Activated naive CD8-positive, alpha-beta T cell treated with anti-CD3 and anti-CD28 coated beads, Interleukin-2, amount 10 ng/mL, durations not matched to agents 7 days and 5 days (primary cell): ENCODE results near the gene EIF5A. TPM values are rescaled to one million over a fixed set of nuclear protein-coding genes. Genes with fewer than 3 reads are reported as not detected.
"Not testable (repeated sequence)": the region's sequence is repeated elsewhere in the genome, so short reads cannot be mapped to it uniquely, and the experiment has no call there.

ENCODE experiments used
- ATAC-seq: fragments of 150-1000 bp; cut with Tn5 transposase; one replicate; pipeline ENCODE4 v1.10.0; 2021; ENCODE audit warnings: low read depth, moderate library complexity
- POLR2A ChIA-PET: fragments of 350-600 bp; sonication (Branson Sonifier 250); formaldehyde crosslinking; loops from one replicate; lab custom pipeline; 2021; ENCODE audit warnings: antibody characterized with exemption; lab: Charles Lee
- DNase-seq: peaks from one replicate; pipeline ENCODE4 v3.0.0; 2021
- H3K27ac Mint-ChIP-seq: one replicate; pipeline ENCODE4 v1.8.0; 2022; ENCODE audit warnings: mild to moderate bottlenecking, mixed read lengths
- H3K27me3 Mint-ChIP-seq: one replicate; pipeline ENCODE4 v1.8.0; 2022; ENCODE audit warnings: mild to moderate bottlenecking, moderate library complexity, mixed read lengths
- H3K36me3 Mint-ChIP-seq: one replicate; pipeline ENCODE4 v1.8.0; 2021; ENCODE audit warnings: mild to moderate bottlenecking, mixed read lengths
- H3K4me1 Mint-ChIP-seq: one replicate; pipeline ENCODE4 v1.8.0; 2021; ENCODE audit warnings: mixed read lengths
- H3K4me3 Mint-ChIP-seq: one replicate; pipeline ENCODE4 v1.8.0; 2022; ENCODE audit warnings: mild to moderate bottlenecking, moderate library complexity, mixed read lengths
- H3K9me3 Mint-ChIP-seq: one replicate; pipeline ENCODE4 v1.8.0; 2021; ENCODE audit warnings: mixed read lengths
- total RNA-seq, 2 experiments: library from RNA; stranded (reverse); gene quantifications; one replicate each; pipeline ENCODE4 v1.2.3, GENCODE V29; 2021

The EIF5A gene
- total RNA-seq, 2 experiments from 2014 or later = 420 to 451 TPM

DNA sequence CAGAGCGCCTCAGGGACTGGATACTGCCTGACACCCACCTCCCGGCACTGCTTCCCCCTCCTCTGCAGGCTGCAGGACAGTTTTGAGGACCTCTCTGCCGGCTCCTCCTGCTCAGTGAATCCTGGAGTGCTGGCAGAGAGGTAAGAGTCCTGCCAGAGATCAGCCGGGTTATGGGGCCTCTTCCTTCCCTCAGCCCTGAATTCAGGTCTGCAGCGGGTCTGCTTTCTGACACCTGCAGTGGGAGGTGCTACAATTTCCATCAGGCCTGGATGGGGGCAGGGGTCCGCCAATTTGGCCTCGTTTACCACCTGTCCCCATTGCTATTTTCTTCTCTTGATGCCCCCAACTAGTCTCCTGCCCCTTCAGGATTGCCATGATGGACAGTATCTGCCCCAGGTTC is 24.7 kb downstream of the EIF5A start:
- Mint-ChIP-seq H3K27ac (peak overlapping the region; percentile 91), H3K9me3 (no peaks in the 10 kb centered on the region), H3K4me3 (peak overlapping the region; percentile 71), H3K4me1 (peaks cover 36% of the 10 kb centered on the region), H3K36me3 (peaks cover 7% of the 10 kb centered on the region), H3K27me3 (no peaks in the 10 kb centered on the region)
- DNase-seq (no peak), ATAC-seq (no peak)
- POLR2A ChIA-PET = no interaction called here

DNA sequence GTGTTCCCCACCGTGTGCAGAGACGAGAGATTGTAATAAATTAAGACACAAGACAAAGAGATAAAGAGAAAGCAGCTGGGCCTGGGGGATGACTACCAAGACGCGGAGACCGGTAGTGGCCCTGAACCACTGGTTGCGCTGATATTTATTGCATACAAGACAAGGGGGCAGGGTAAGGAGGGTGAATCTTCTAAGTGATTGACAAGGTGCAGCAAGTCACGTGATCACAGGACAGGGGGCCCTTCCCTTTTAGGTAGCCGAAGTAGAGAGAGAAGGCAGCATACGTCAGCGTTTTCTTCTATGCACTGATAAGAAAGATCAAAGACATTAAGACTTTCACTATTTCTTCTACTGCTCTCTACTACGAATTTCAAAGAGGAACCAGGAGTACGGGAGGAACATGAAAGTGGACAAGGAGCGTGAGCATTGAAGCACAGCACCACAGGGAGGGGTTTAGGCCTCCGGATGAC is 25.2 kb downstream of the EIF5A start:
- H3K9me3 Mint-ChIP-seq, H3K27me3 Mint-ChIP-seq, POLR2A ChIA-PET, ATAC-seq: not testable (repeated sequence)
- H3K4me3 Mint-ChIP-seq = peak overlapping the region; percentile 71
- peak overlapping the region; percentile 91 for H3K27ac Mint-ChIP-seq
- peaks cover 40% of the 10 kb centered on the region for H3K4me1 Mint-ChIP-seq
- DNase-seq = peak; percentile 55
- peaks cover 12% of the 10 kb centered on the region for H3K36me3 Mint-ChIP-seq

- DNase-seq = no peak
- Mint-ChIP-seq H3K36me3 (peaks cover 20% of the 10 kb centered on the region), H3K4me1 (peaks cover 40% of the 10 kb centered on the region), H3K9me3 (no peaks in the 10 kb centered on the region), H3K27me3 (no peaks in the 10 kb centered on the region), H3K4me3 (peak overlapping the region; percentile 97), H3K27ac (peak overlapping the region; percentile 96)
- ATAC-seq = no peak
- POLR2A ChIA-PET = interaction anchor here (1.1 to 5.9 kb wide), 10 partner anchors 7 to 352 kb away, joined by 3 to 112 read pairs (median 20); partner anchors contain the start of genes GPS2, NEURL4, POLR2A and TP53
Measured at GRCh38 chr17:7334938-7335538, 27.6 kb downstream of the EIF5A start.

DNA sequence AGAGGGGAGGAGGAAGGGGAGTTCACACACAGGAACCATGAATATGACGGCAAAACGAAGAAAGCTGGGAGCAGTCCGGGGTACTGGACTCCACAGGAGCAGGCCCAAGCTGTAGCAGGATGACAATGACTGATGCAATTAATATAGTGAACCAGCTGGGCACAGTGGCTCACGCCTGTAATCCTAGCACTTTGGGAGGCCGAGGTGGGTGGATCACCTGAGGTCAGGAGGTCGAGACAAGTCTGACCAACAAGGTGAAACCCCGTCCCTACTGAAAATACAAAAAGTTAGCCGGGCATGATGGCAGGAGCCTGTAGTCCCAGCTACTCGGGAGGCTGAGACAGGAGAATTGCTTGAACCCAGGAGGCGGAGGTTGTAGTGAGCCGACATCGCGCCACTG is 28.3 kb downstream of the EIF5A start:
- POLR2A ChIA-PET = interaction anchor here (0.6 to 5.9 kb wide), 30 partner anchors 8 to 351 kb away, joined by 3 to 112 read pairs (median 5); partner anchors contain the start of genes ACADVL, CTDNEP1, DLG4 and DVL2
- H3K9me3 Mint-ChIP-seq, H3K27me3 Mint-ChIP-seq, ATAC-seq, DNase-seq: not testable (repeated sequence)
- peak overlapping the region; percentile 97 for H3K4me3 Mint-ChIP-seq
- peak overlapping the region; percentile 96 for H3K27ac Mint-ChIP-seq
- peaks cover 22% of the 10 kb centered on the region for H3K36me3 Mint-ChIP-seq
- peaks cover 42% of the 10 kb centered on the region for H3K4me1 Mint-ChIP-seq

- Mint-ChIP-seq H3K27me3 (no peaks in the 10 kb centered on the region), H3K4me3 (peak within 1 kb of the TSS; percentile 97), H3K27ac (peak within 1 kb of the TSS; percentile 96), H3K36me3 (peaks cover 24% of the 10 kb centered on the region), H3K9me3 (no peaks in the 10 kb centered on the region), H3K4me1 (peaks cover 43% of the 10 kb centered on the region)
- ATAC-seq = peak; percentile 90
- peak; percentile 85 for DNase-seq
- POLR2A ChIA-PET = interaction anchor here (0.5 to 5.9 kb wide), 41 partner anchors 8 to 1064 kb away, joined by 3 to 112 read pairs (median 4); partner anchors contain the start of genes ACADVL, CTDNEP1, DLG4 and DVL2
Measured at GRCh38 chr17:7336240-7337175, 29.1 kb downstream of the EIF5A start, which contains the start of gene ACAP1. ACAP1 (plus strand) TSS chr17:7336529; CDS start chr17:7336735, 206 bp downstream.

- Mint-ChIP-seq H3K4me1 (peaks cover 41% of the 10 kb centered on the region), H3K4me3 (peak overlapping the region; percentile 97), H3K36me3 (peaks cover 25% of the 10 kb centered on the region), H3K27ac (peak overlapping the region; percentile 96)
- not testable (repeated sequence) for H3K9me3 Mint-ChIP-seq, DNase-seq, H3K27me3 Mint-ChIP-seq, ATAC-seq
- POLR2A ChIA-PET = interaction anchor here (0.6 to 5.9 kb wide), 16 partner anchors 8 to 349 kb away, joined by 3 to 112 read pairs (median 11); partner anchors contain the start of genes FGF11, GPS2, NEURL4 and PHF23
Measured at GRCh38 chr17:7337600-7337999, 30.2 kb downstream of the EIF5A start.

GRCh38 chr17:7340179-7340578 is 32.8 kb downstream of the EIF5A start:
- H3K27ac Mint-ChIP-seq = peak overlapping the region; percentile 61
- POLR2A ChIA-PET = interaction anchor here (5.9 kb wide), 1 partner anchor 9 kb away, joined by 112 read pairs; no protein-coding TSS in a partner anchor
- ATAC-seq (no peak), DNase-seq (no peak)
- peaks cover 33% of the 10 kb centered on the region for H3K36me3 Mint-ChIP-seq
- H3K27me3 Mint-ChIP-seq = no peaks in the 10 kb centered on the region
- H3K4me3 Mint-ChIP-seq = peak overlapping the region; percentile 29
- no peaks in the 10 kb centered on the region for H3K9me3 Mint-ChIP-seq
- peaks cover 40% of the 10 kb centered on the region for H3K4me1 Mint-ChIP-seq

DNA sequence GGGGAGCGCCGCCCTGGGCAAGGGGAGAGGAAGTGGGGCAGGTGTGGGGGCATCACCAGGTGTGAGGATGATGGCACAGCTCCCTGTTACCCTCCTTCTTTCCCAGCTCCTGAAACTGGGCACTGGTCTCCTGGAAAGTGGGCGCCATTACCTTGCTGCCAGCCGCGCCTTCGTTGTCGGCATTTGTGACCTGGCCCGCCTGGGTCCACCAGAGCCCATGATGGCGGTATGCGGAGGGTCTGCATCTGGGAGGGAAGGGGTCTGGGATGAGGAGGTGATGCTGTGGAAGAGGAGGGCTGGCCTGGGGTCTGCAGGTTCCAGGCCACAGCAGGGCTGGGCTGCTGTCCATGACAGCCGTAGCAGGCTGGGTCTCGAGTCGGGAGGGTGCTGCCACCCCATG is 34.4 kb downstream of the EIF5A start:
- H3K4me1 Mint-ChIP-seq = peaks cover 31% of the 10 kb centered on the region
- DNase-seq = no peak
- H3K36me3 Mint-ChIP-seq = peaks cover 33% of the 10 kb centered on the region
- POLR2A ChIA-PET = interaction anchor here (0.7 kb wide), 1 partner anchor 8 kb away, joined by 5 read pairs; no protein-coding TSS in a partner anchor
- H3K4me3 Mint-ChIP-seq = no peak overlapping the region
- no peak for ATAC-seq
- H3K9me3 Mint-ChIP-seq = no peaks in the 10 kb centered on the region
- no peak overlapping the region for H3K27ac Mint-ChIP-seq
- no peaks in the 10 kb centered on the region for H3K27me3 Mint-ChIP-seq

- no peak overlapping the region for H3K27ac Mint-ChIP-seq
- no peaks in the 10 kb centered on the region for H3K9me3 Mint-ChIP-seq
- H3K4me3 Mint-ChIP-seq = no peak overlapping the region
- peaks cover 25% of the 10 kb centered on the region for H3K4me1 Mint-ChIP-seq
- peaks cover 25% of the 10 kb centered on the region for H3K36me3 Mint-ChIP-seq
- no peaks in the 10 kb centered on the region for H3K27me3 Mint-ChIP-seq
- no peak for DNase-seq
- no peak for ATAC-seq
- POLR2A ChIA-PET = interaction anchor here (1.1 to 3.7 kb wide), 4 partner anchors 14 to 41 kb away, joined by 5 to 19 read pairs (median 9); partner anchors contain the start of genes EIF5A and NEURL4
Measured at GRCh38 chr17:7343250-7343649, 35.8 kb downstream of the EIF5A start.

DNA sequence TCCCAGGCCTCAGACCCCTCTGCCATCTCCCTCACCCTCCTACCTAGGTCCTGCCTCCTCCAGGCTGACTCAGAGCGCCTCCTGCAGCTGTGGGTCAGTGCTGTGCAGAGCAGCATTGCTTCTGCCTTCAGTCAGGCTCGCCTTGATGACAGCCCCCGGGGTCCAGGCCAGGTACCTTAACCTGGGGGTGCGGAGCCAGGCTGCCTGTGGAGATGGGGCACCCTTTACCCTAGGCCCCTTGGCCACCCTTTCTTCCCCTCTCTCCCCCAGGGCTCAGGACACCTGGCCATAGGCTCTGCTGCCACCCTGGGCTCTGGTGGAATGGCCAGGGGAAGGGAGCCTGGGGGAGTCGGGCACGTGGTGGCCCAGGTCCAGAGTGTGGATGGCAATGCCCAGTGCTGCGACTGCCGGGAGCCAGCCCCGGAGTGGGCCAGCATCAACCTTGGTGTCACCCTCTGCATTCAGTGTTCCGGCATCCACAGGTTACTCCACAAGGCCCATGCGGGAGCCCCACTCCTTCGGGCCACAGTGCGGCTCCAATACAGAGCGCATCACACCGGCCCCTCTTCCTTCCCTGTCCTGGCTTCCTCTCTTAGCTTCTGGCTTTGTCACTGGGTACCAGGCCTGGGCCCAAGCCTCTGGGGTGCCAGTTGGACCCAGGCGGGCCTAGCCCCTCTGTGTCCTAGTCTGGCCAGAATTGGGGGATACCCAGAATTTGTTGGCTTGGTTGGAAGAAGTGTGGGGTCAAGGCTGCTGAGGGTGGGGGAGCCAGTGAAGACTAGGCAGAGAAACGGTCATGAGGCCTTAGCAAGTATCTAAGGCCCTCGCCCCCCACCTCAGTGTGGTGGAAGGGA is 39.6 kb downstream of the EIF5A start:
- no peak overlapping the region for H3K4me3 Mint-ChIP-seq
- POLR2A ChIA-PET = interaction anchor here (2.8 to 5.2 kb wide), 3 partner anchors 10 to 18 kb away, joined by 18 to 112 read pairs (median 22); partner anchors contain the start of genes ACAP1 and NEURL4
- H3K27ac Mint-ChIP-seq = no peak overlapping the region
- DNase-seq = no peak
- H3K4me1 Mint-ChIP-seq = peaks cover 25% of the 10 kb centered on the region
- peaks cover 22% of the 10 kb centered on the region for H3K36me3 Mint-ChIP-seq
- no peaks in the 10 kb centered on the region for H3K27me3 Mint-ChIP-seq
- ATAC-seq = no peak
- H3K9me3 Mint-ChIP-seq = no peaks in the 10 kb centered on the region

GRCh38 chr17:7347630-7348477 is 40.4 kb downstream of the EIF5A start:
- no peaks in the 10 kb centered on the region for H3K27me3 Mint-ChIP-seq
- peaks cover 26% of the 10 kb centered on the region for H3K36me3 Mint-ChIP-seq
- H3K4me3 Mint-ChIP-seq = no peak overlapping the region
- no peak for ATAC-seq
- POLR2A ChIA-PET = interaction anchor here (4.8 to 5.2 kb wide), 2 partner anchors 10 to 19 kb away, joined by 22 to 112 read pairs; partner anchors contain the start of genes ACAP1 and NEURL4
- no peak for DNase-seq
- H3K27ac Mint-ChIP-seq = no peak overlapping the region
- peaks cover 26% of the 10 kb centered on the region for H3K4me1 Mint-ChIP-seq
- H3K9me3 Mint-ChIP-seq = no peaks in the 10 kb centered on the region
